Measurements from ENCODE around the gene ZFP57. TPM values are rescaled to one million over a fixed set of nuclear protein-coding genes. Genes with fewer than 3 reads are reported as not detected.
A peak's percentile ranks its signal among the peaks of the same experiment; 100 is the strongest.

The ZFP57 gene
- 5.2 and 5.5 TPM in 2 replicates for total RNA-seq

DNA sequence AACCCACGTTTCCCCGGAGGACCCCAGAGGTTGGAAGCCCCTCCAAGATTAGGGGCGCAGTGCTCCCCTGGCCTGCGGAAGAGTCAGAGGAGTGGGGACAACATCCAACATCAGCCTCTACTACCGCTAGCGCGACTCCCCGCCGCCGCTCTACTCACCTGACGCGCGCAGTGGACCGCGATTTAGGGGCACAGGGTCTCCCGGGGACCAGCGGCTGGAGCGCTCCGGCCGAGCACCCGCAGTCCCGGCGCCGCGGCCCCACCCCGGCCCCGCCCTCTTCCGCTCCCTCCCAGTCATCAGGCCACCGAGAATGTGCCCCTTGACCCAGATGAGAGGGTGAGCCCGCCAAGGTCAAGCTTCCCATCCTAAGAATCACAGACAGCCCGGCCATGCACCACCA lies at the start of gene ZFP57:
Gene ZFP57, minus strand, starts transcription at position 249 of the 400 bp plus-strand sequence. CDS start 4,149 bp downstream, outside the sequence.
- H3K4me1 Mint-ChIP-seq, result peaks cover 20% of the 10 kb centered on the region
- intact Hi-C loops (cut with micrococcal nuclease), result no loop called here
- H3K36me3 Mint-ChIP-seq (ENCODE audit: low read depth), result no peaks in the 10 kb centered on the region
- TF ChIP-seq, protein P1, sequence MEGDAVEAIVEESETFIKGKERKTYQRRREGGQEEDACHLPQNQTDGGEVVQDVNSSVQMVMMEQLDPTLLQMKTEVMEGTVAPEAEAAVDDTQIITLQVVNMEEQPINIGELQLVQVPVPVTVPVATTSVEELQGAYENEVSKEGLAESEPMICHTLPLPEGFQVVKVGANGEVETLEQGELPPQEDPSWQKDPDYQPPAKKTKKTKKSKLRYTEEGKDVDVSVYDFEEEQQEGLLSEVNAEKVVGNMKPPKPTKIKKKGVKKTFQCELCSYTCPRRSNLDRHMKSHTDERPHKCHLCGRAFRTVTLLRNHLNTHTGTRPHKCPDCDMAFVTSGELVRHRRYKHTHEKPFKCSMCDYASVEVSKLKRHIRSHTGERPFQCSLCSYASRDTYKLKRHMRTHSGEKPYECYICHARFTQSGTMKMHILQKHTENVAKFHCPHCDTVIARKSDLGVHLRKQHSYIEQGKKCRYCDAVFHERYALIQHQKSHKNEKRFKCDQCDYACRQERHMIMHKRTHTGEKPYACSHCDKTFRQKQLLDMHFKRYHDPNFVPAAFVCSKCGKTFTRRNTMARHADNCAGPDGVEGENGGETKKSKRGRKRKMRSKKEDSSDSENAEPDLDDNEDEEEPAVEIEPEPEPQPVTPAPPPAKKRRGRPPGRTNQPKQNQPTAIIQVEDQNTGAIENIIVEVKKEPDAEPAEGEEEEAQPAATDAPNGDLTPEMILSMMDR (IDR thresholded peaks at IDR 0.05), result no peak
- ATAC-seq (ENCODE audit: low read depth) (peak; percentile 54), DNase-seq (peak; percentile 24)
- H3K4me3 Mint-ChIP-seq, result peak within 1 kb of the TSS; percentile 87
- H3K9me3 Mint-ChIP-seq, result no peaks in the 10 kb centered on the region
- CTCF ChIA-PET, result no interaction called here
- H3K27ac Mint-ChIP-seq, result peak within 1 kb of the TSS; percentile 25
- POLR2A ChIA-PET, result interaction anchor here (0.5 to 0.8 kb wide), 3 partner anchors 18 to 42 kb away, joined by 5 to 8 read pairs (median 5); partner anchors contain the start of gene HLA-F
- peaks cover 6% of the 10 kb centered on the region for H3K27me3 Mint-ChIP-seq

DNA sequence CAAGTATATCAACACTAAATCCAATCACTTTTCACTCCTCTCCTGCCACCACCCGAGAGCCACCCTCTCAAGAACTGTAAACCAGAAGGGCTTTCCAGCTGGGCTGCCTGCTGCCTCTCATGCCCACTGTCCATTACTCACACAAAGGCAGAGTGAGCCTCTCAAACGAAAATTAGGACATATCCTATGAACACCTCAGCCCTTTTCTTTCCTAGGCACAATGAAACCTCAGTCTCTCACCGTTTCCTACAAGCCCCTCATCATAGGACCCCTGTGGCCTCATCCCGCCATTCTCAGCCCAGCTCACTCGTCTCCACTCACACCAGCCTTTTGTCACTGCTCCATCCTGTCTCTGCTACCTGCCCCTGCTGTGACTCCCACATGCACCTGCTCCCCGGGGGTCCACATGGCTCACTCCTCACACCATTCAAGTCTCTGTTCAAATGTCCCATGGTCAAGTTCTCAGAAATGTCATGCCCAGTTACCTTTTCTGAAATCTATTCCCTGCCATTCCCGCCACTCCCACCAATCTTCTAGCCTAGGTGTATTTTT lies 49.7 kb upstream of the ZFP57 start:
- CTCF ChIA-PET, result no interaction called here
- H3K9me3 Mint-ChIP-seq, result no peaks in the 10 kb centered on the region
- intact Hi-C loops (cut with micrococcal nuclease), result no loop called here
- H3K27ac Mint-ChIP-seq, result peak overlapping the region; percentile 2
- no peaks in the 10 kb centered on the region for H3K27me3 Mint-ChIP-seq
- POLR2A ChIA-PET, result no interaction called here
- peaks cover 62% of the 10 kb centered on the region for H3K4me1 Mint-ChIP-seq
- H3K36me3 Mint-ChIP-seq (ENCODE audit: low read depth), result peaks cover 33% of the 10 kb centered on the region
- ATAC-seq (ENCODE audit: low read depth), result no peak
- no peak for DNase-seq
- TF ChIP-seq, protein P1 (IDR thresholded peaks at IDR 0.05), result no peak
- no peak overlapping the region for H3K4me3 Mint-ChIP-seq

DNA sequence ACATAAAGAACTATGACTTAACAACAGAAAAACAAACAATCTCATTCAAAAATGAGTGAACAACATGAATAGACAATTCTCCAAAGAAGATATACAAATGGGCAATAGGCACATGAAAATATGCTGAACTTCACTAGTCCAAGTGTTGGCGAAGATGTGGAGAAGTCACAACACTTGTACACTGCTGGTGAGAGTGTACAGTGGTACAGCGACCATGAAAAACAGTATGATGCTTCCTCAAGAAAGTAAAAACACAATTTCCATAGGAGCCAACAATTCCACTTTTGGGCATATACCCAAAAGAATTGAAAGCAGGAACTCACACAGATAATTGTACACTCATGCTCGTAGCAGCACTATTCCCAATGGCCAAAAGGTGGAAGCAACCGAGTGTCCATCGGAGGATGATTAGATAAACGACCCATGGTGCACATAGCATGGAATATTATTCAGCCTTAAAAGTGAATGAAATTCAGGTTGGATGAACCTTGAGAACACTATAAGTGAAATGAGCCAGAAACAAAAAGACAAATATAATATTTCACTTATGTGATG lies 48.9 kb upstream of the ZFP57 start:
- CTCF ChIA-PET, result no interaction called here
- H3K4me1 Mint-ChIP-seq, result peaks cover 69% of the 10 kb centered on the region
- H3K27me3 Mint-ChIP-seq, result no peaks in the 10 kb centered on the region
- no peak overlapping the region for H3K4me3 Mint-ChIP-seq
- TF ChIP-seq, protein P1 (IDR thresholded peaks at IDR 0.05), result no peak
- intact Hi-C loops (cut with micrococcal nuclease), result no loop called here
- DNase-seq (no peak), ATAC-seq (ENCODE audit: low read depth) (no peak)
- H3K9me3 Mint-ChIP-seq, result no peaks in the 10 kb centered on the region
- no peak overlapping the region for H3K27ac Mint-ChIP-seq
- H3K36me3 Mint-ChIP-seq (ENCODE audit: low read depth), result peaks cover 41% of the 10 kb centered on the region
- POLR2A ChIA-PET, result interaction anchor here (0.6 kb wide), 1 partner anchor 35 kb away, joined by 3 read pairs; no protein-coding TSS in a partner anchor

DNA sequence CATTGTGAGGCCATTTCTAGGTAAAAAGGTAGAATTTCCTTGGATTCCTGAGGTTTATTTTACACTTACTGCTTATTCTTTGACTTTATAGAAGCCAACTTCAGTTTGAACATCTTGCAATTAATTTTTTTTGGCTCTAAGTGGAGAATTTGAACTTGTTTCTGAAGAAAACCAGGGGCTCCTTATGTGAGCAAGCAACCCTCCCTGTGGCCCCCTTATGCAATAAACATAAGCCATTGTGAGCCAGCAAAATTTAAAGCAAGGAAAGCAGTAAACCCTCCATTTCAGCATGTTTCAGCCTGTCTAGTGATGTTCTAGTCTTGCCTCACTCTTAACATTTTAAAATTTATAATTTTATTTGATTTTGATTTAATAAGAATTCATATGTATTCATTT lies 47.9 kb upstream of the ZFP57 start:
- H3K27me3 Mint-ChIP-seq, result no peaks in the 10 kb centered on the region
- H3K9me3 Mint-ChIP-seq, result no peaks in the 10 kb centered on the region
- ATAC-seq (ENCODE audit: low read depth) (no peak), DNase-seq (no peak)
- TF ChIP-seq, protein P1 (IDR thresholded peaks at IDR 0.05), result no peak
- H3K4me3 Mint-ChIP-seq, result no peak overlapping the region
- POLR2A ChIA-PET, result interaction anchor here (0.8 to 4.4 kb wide), 5 partner anchors 7 to 231 kb away, joined by 3 to 31 read pairs (median 9); no protein-coding TSS in a partner anchor
- CTCF ChIA-PET, result no interaction called here
- peaks cover 50% of the 10 kb centered on the region for H3K36me3 Mint-ChIP-seq (ENCODE audit: low read depth)
- no peak overlapping the region for H3K27ac Mint-ChIP-seq
- intact Hi-C loops (cut with micrococcal nuclease), result no loop called here
- peaks cover 68% of the 10 kb centered on the region for H3K4me1 Mint-ChIP-seq

DNA sequence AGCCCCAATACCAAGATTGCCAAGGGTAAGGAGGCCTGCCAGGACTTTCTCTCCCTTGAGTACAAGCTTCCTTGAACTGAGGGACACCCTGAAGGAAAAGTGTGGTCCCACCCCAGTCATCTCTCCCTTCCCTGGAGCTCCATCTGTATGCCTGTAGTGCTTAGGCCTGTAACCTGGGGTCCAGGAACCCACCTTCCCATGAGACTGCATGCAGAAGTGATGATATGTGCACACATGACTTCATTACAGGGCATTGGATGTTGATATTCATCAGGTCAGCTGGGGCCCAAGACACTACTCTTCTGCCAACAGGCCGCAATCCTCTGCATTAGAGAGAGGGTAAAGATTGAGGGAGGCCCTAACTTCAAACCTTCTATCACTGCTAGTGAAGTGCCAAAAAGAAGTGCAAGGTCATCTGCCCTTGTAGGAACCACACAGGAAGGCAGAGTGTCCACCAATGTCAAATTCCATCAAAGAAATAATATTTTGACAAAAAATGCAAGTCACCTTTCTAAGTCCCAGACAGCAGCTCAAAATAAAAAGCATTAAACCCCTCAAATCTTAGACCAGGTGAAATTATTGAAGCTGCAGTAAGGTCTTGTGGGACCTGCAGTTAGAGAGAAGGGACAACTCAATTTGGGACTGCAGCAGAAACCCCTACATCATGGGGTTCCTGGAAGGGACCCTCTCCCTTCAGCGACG lies 47.4 kb upstream of the ZFP57 start:
- intact Hi-C loops (cut with micrococcal nuclease), result no loop called here
- Mint-ChIP-seq H3K4me3 (peak overlapping the region; percentile 17), H3K9me3 (no peaks in the 10 kb centered on the region), H3K27me3 (no peaks in the 10 kb centered on the region), H3K4me1 (peaks cover 67% of the 10 kb centered on the region), H3K36me3 (ENCODE audit: low read depth) (peaks cover 53% of the 10 kb centered on the region), H3K27ac (peak overlapping the region; percentile 32)
- no peak for ATAC-seq (ENCODE audit: low read depth)
- TF ChIP-seq, protein P1 (IDR thresholded peaks at IDR 0.05), result no peak
- POLR2A ChIA-PET, result interaction anchor here (0.7 to 4.4 kb wide), 10 partner anchors 7 to 236 kb away, joined by 3 to 31 read pairs (median 3); no protein-coding TSS in a partner anchor
- no peak for DNase-seq
- CTCF ChIA-PET, result interaction anchor here (0.9 to 1.2 kb wide), 2 partner anchors 21 to 78 kb away, joined by 3 to 4 read pairs; no protein-coding TSS in a partner anchor
